Nephron progenitor cell (in vitro differentiated cells): ENCODE data around the gene ALDOA.

Experiments used
- DNase-seq: peaks from one replicate; pipeline ENCODE4 v3.0.0; 2021
- H3K27ac Mint-ChIP-seq: 2 replicates; pipeline ENCODE4 v1.8.0; 2021; ENCODE audit warnings: mild to moderate bottlenecking, moderate library complexity, mixed read lengths
- H3K27me3 Mint-ChIP-seq: 2 replicates; pipeline ENCODE4 v1.8.0; 2021; ENCODE audit warnings: mild to moderate bottlenecking, low read depth, mixed read lengths; ENCODE audit not compliant: poor library complexity
- H3K36me3 Mint-ChIP-seq: 2 replicates; pipeline ENCODE4 v1.8.0; 2021; ENCODE audit warnings: low read depth, mixed read lengths
- H3K4me1 Mint-ChIP-seq: 2 replicates; pipeline ENCODE4 v1.8.0; 2021; ENCODE audit warnings: mixed read lengths
- H3K4me3 Mint-ChIP-seq: 2 replicates; pipeline ENCODE4 v1.8.0; 2021; ENCODE audit warnings: mild to moderate bottlenecking, moderate library complexity, mixed read lengths
- H3K9me3 Mint-ChIP-seq: 2 replicates; pipeline ENCODE4 v1.8.0; 2021; ENCODE audit warnings: mild to moderate bottlenecking, moderate library complexity, mixed read lengths
- TF ChIP-seq, protein P1 (sequence below): fragments of 200-600 bp; sonication (generic); IDR thresholded peaks from 2 replicates; pipeline ENCODE4 v1.5.0; 2021; ENCODE audit warnings: antibody characterized with exemption

The ALDOA gene

DNA sequence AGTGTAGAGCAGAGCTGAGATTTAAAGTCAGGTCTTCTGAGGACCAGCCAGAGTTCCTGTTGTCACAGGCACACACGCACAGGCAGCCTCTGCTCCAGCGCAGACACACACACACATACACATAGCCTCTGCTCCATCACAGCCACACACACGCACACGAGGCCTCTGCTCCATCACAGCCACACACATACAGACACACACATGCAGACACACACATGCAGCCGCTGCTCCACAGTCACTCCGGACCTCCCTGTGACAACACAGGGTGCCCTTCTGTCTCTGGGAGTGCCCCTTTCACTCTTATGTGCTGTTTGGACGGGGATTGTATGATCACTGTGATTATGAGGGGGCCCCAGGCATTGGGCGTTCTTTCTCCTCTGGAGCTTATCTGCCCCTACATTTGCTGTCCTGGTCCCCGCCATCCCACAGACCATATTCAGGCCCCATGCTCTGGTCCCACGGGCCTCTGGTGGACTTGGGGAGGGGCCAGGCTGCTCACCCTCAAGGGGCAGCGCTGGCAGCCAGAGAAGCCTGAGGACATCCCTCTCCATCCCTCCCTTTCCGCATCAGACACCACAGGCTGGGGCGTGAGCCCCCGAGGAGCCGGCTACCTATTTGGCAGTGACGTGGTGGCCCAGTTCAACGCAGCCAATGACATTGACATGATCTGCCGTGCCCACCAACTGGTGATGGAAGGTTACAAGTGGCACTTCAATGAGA is 18.7 kb downstream of the ALDOA start:
- peaks cover 3% of the 10 kb centered on the region for H3K27me3 Mint-ChIP-seq
- no peaks in the 10 kb centered on the region for H3K9me3 Mint-ChIP-seq
- H3K4me3 Mint-ChIP-seq, result no peak overlapping the region
- H3K27ac Mint-ChIP-seq, result peak overlapping the region; percentile 85
- peaks cover 25% of the 10 kb centered on the region for H3K4me1 Mint-ChIP-seq
- TF ChIP-seq, protein P1, sequence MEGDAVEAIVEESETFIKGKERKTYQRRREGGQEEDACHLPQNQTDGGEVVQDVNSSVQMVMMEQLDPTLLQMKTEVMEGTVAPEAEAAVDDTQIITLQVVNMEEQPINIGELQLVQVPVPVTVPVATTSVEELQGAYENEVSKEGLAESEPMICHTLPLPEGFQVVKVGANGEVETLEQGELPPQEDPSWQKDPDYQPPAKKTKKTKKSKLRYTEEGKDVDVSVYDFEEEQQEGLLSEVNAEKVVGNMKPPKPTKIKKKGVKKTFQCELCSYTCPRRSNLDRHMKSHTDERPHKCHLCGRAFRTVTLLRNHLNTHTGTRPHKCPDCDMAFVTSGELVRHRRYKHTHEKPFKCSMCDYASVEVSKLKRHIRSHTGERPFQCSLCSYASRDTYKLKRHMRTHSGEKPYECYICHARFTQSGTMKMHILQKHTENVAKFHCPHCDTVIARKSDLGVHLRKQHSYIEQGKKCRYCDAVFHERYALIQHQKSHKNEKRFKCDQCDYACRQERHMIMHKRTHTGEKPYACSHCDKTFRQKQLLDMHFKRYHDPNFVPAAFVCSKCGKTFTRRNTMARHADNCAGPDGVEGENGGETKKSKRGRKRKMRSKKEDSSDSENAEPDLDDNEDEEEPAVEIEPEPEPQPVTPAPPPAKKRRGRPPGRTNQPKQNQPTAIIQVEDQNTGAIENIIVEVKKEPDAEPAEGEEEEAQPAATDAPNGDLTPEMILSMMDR, result no peak
- DNase-seq, result no peak
- H3K36me3 Mint-ChIP-seq, result peaks cover 55% of the 10 kb centered on the region

DNA sequence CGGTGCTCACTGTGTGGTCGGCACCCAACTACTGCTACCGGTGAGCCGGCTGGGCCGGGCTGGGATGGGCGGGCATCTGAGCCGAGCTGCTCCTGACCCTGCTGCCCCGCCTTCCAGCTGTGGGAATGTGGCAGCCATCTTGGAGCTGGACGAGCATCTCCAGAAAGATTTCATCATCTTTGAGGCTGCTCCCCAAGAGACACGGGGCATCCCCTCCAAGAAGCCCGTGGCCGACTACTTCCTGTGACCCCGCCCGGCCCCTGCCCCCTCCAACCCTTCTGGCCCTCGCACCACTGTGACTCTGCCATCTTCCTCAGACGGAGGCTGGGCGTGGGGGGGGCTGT is 19.2 kb downstream of the ALDOA start:
- Mint-ChIP-seq H3K4me3 (no peak overlapping the region), H3K27ac (no peak overlapping the region), H3K9me3 (no peaks in the 10 kb centered on the region), H3K36me3 (peaks cover 49% of the 10 kb centered on the region), H3K27me3 (peaks cover 3% of the 10 kb centered on the region), H3K4me1 (peaks cover 30% of the 10 kb centered on the region)
- TF ChIP-seq, protein P1, result no peak
- DNase-seq, result no peak

DNA sequence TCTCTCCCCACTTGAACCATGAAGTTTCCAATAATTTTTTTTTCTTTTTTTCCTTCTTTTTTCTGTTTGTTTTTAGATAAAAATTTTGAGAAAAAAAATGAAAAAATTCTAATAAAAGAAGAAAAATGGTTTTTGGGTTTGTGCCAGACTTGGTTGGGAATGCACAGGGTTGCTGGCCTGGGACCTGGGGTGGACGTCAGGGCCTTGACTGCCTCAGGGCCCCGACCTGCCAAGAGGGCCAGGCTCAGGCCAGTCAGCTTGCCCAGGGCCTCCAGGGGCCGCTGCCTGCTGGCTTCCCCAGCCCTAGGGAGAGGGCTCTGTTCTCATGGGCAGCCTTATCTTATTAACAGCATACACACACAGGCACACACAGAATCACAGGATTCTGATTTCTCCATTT is 19.7 kb downstream of the ALDOA start:
- TF ChIP-seq, protein P1, result no peak
- Mint-ChIP-seq H3K36me3 (peaks cover 47% of the 10 kb centered on the region), H3K4me3 (no peak overlapping the region), H3K27me3 (peaks cover 3% of the 10 kb centered on the region), H3K9me3 (no peaks in the 10 kb centered on the region), H3K4me1 (peaks cover 35% of the 10 kb centered on the region), H3K27ac (no peak overlapping the region)
- DNase-seq, result no peak

DNA sequence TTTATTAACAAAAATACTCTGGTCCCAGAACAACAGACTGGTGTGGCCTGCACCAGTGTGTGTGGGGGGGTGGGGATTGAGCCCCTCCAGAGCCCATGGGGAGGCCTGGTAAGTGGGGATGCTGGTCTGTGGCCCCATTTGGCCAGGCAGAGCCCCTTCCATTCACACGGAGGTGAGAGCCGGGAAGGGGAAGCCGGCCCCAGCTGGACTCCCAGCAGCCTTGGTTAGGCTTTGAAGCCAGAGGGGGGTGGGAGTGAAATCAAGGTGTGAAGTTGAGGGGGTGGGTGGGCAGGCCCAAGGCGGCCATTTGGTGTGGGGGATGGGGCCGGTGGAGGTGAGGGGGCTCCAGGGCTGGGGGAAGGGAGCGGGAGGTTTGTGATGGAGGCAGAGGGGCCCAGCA is 20.3 kb downstream of the ALDOA start:
- peaks cover 40% of the 10 kb centered on the region for H3K4me1 Mint-ChIP-seq

DNA sequence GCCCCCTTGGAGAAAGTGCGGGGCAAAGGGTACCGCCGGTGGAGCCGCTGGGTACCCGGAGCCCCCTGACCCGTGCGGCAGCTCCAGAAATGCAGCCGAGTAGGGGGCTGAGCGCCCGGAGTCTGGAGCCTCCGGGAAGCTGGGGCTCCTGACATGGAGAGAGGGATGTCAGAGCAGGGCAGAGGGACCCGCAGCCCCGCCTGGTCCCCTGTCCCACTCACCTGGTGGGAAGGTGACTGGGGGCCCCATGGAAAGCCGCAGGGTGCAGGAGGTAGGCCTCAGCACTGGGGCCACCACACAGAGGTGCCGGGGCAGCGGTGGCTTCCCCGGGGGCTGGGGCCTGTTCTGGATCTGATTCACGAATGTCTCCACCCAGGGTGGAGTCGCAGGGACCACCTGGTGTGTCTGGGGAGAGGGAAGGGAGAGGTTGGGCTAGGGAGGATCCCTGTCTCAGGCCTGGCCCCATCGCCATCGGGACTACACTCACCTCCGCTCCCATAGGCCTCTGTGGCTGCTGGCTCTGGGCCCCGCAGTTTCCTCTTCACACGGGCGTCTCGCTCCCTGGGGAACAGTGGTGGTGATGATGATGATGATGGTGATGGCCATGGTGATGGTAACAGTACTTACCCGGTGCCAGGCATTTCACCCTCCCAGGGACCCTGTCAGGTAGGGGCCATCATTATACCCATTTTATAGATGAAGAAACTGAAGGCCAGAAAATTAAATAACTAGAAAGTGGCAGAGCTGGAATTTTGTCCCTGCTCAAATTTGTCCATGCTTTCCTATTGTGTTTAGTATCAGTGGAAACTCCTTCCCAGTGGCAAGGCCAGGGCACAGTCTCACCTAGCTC is 21.0 kb downstream of the ALDOA start:
- H3K4me3 Mint-ChIP-seq, result no peak overlapping the region
- H3K4me1 Mint-ChIP-seq, result peaks cover 41% of the 10 kb centered on the region
- no peaks in the 10 kb centered on the region for H3K9me3 Mint-ChIP-seq
- H3K27ac Mint-ChIP-seq, result no peak overlapping the region
- TF ChIP-seq, protein P1, result no peak
- peaks cover 3% of the 10 kb centered on the region for H3K27me3 Mint-ChIP-seq
- no peak for DNase-seq
- H3K36me3 Mint-ChIP-seq, result peaks cover 38% of the 10 kb centered on the region

More for the DNA sequence above, 20.3 kb downstream of the ALDOA start:
- H3K36me3 Mint-ChIP-seq, result peaks cover 44% of the 10 kb centered on the region
- no peak overlapping the region for H3K4me3 Mint-ChIP-seq
- no peak overlapping the region for H3K27ac Mint-ChIP-seq
- H3K27me3 Mint-ChIP-seq, result peaks cover 3% of the 10 kb centered on the region
- H3K9me3 Mint-ChIP-seq, result no peaks in the 10 kb centered on the region
- TF ChIP-seq, protein P1, result no peak
- DNase-seq, result no peak
